ENCODE results near the gene NTN1.

Gene NTN1

GRCh38 chr17:9219631-9220397, 198.5 kb downstream of the NTN1 start:
- Histone ChIP-seq H3K27ac (no peak overlapping the region), H3K4me3 (no peak overlapping the region)
- TF ChIP-seq CTCF (IDR thresholded peaks at IDR 0.05) = no peak
- DNase-seq (ENCODE audit: low spot score) = no peak

- Histone ChIP-seq H3K4me3 (no peak overlapping the region), H3K27ac (no peak overlapping the region)
- TF ChIP-seq CTCF (IDR thresholded peaks at IDR 0.05) = no peak
- no peak for DNase-seq (ENCODE audit: low spot score)
Measured at GRCh38 chr17:9220398-9221146, 199.3 kb downstream of the NTN1 start.

GRCh38 chr17:9221147-9221921, 200.0 kb downstream of the NTN1 start:
- no peak for DNase-seq (ENCODE audit: low spot score)
- no peak for TF ChIP-seq CTCF (IDR thresholded peaks at IDR 0.05)
- Histone ChIP-seq H3K4me3 (no peak overlapping the region), H3K27ac (no peak overlapping the region)

DNA sequence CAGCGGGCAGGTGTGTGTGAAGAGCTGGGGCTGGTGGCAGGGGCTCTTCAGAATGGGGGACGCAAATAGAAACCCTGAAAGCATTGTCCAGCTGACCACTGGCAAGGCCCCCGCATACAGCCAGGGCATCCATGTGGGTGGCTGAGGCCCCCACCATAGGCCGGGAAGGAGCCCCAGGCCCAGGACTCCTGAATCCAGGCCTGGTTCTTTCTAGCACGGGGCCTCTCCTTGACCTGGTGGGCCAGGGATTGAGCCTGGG, 200.5 kb downstream of the NTN1 start:
- TF ChIP-seq CTCF (IDR thresholded peaks at IDR 0.05) = no peak
- Histone ChIP-seq H3K27ac (no peak overlapping the region), H3K4me3 (no peak overlapping the region)
- DNase-seq (ENCODE audit: low spot score) = no peak

DNA sequence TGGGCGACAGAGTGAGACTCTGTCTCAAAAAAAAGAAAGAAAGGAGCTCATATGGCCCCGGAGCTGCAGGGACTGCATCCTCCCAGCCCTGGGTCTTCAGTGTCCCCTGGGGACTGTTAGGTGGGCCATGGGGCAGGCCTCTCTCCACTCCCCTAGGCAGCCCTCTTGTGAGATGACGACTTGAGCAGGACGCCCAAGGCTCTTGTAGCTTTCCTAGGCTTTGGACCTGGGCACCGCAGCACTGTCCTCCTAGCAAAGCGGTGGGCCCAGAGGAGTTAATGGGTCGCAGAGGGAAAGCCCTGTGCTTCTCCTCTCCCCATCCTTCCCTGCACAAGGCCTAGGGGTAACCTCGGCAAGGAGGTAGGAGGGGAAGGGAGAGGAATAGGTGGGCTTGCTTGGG, 202.2 kb downstream of the NTN1 start:
- no peak for TF ChIP-seq CTCF (IDR thresholded peaks at IDR 0.05)
- Histone ChIP-seq H3K4me3 (no peak overlapping the region), H3K27ac (no peak overlapping the region)
- no peak for DNase-seq (ENCODE audit: low spot score)

DNA sequence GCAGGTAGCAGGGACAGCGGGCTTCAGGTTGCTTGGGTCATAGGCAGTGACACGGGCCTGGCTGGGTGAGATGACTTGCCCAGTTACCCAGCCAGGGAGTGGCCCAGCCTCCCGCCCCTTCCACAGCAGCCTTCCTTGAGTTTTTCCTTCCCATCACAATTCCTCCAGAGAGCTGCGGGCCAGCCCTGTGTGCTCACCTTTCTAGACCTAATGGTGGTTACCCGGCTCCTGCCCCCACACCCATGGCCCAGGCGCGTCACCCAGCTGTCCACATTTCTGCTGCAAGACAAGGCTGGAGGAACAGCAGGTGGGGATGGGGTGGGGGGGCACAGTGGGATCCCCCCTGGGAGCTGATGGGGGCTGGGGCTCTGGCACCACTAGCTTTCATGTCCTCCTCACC, 203.2 kb downstream of the NTN1 start:
- TF ChIP-seq CTCF (IDR thresholded peaks at IDR 0.05) = no peak
- H3K4me3 ChIP-seq = no peak overlapping the region
- no peak overlapping the region for H3K27ac ChIP-seq
- DNase-seq (ENCODE audit: low spot score) = no peak

Data from coronary artery (tissue), 2 donors.